ENCODE data around the gene ATG16L2.

The ATG16L2 gene

DNA sequence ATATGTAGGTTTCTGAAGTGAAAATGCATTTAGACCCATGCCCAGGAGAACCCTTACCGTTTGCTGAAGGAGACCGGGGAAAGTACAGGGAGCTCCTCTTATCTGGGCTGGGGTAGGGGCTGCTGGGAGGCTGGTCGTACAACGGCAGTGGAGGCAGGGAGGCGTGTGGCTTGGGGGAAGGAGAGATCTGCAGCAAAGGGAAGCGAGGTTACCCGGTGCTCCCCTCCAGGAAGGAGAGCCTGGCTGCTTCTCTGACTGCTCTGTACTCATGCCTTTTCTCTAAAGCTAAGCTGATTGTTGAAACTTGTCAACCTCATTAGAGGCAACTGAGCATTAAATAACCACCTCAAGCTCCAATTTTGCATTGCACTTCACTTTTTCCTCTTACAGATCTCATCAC is 27.2 kb downstream of the ATG16L2 start:
- no peaks in the 10 kb centered on the region; the same call in 1 of the 2 replicates for H3K4me1 ChIP-seq
- peaks cover 3% of the 10 kb centered on the region for H3K36me3 ChIP-seq
- no peak overlapping the region for H3K4me3 ChIP-seq (ENCODE audit: low read depth, low read length)
- TF ChIP-seq CTCF (IDR thresholded peaks at IDR 0.05; ENCODE audit: low read depth, low read length) = no peak
- H3K27me3 ChIP-seq = no peaks in the 10 kb centered on the region
- no peaks in the 10 kb centered on the region for H3K9me3 ChIP-seq
- no peak for DNase-seq

DNA sequence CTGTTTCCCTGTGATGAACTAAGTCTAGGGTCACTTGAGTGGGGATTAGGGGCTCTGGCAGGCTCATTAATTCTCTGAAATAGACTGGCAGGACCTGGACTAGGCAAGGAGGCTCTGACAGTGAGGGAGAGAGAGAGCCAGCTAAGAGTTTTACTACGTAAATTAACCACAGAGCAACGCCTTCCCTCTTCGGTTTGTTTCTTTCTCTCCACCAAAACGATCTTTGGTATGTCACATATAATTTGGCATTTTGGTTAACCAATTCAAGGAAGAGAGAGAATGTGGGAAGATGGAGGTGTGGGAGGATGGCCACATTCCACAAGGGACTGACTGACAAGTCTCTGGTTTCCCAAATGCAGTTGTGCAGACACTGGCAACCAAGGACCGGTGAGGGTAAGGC is 27.9 kb downstream of the ATG16L2 start:
- Histone ChIP-seq H3K36me3 (peaks cover 3% of the 10 kb centered on the region), H3K27me3 (no peaks in the 10 kb centered on the region), H3K9me3 (no peaks in the 10 kb centered on the region), H3K4me3 (ENCODE audit: low read depth, low read length) (no peak overlapping the region), H3K4me1 (no peaks in the 10 kb centered on the region)
- no peak for TF ChIP-seq CTCF (IDR thresholded peaks at IDR 0.05; ENCODE audit: low read depth, low read length)
- DNase-seq = no peak

GRCh38 chr11:72842653-72843330 is 28.6 kb downstream of the ATG16L2 start:
- H3K36me3 ChIP-seq = peaks cover 3% of the 10 kb centered on the region

GRCh38 chr11:72844356-72844755 is 30.1 kb downstream of the ATG16L2 start:
- Histone ChIP-seq H3K9me3 (no peaks in the 10 kb centered on the region), H3K36me3 (peaks cover 3% of the 10 kb centered on the region), H3K4me3 (ENCODE audit: low read depth, low read length) (no peak overlapping the region), H3K27me3 (no peaks in the 10 kb centered on the region), H3K4me1 (no peaks in the 10 kb centered on the region)
- no peak for TF ChIP-seq CTCF (IDR thresholded peaks at IDR 0.05; ENCODE audit: low read depth, low read length)
- no peak for DNase-seq

More at GRCh38 chr11:72842653-72843330, 28.6 kb downstream of the ATG16L2 start:
- Histone ChIP-seq H3K27me3 (no peaks in the 10 kb centered on the region), H3K4me1 (no peaks in the 10 kb centered on the region), H3K4me3 (ENCODE audit: low read depth, low read length) (no peak overlapping the region), H3K9me3 (no peaks in the 10 kb centered on the region)
- no peak for TF ChIP-seq CTCF (IDR thresholded peaks at IDR 0.05; ENCODE audit: low read depth, low read length)
- no peak for DNase-seq

DNA sequence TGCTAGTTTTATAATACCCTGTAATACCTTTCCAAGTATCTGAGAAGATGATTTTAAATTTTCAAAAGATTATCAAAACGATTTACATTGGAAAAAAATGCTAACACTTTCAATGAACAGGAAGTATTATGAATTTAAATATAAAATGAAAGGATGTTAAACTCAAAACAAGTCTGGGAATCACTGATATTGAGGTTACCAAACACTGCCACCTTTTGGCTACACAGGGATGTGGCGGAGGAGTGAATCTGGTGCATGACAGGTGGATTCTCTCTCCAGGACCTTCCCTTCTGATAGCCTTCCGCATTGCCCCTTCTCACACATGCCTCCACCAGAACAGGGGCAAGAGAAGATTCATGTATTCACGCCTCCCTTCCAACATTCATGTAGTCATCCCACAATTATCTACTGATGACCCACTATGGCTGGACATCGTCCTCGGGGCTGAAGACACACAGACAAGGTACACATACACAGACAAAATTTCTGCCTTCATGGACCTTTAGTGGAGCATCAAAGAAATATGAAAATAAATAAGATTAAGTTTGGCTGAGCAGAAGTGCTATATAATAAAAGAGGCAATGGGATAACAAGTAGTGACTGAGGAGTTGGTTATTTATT is 34.7 kb downstream of the ATG16L2 start:
- Histone ChIP-seq H3K27me3 (no peaks in the 10 kb centered on the region), H3K4me1 (no peaks in the 10 kb centered on the region), H3K36me3 (peaks cover 3% of the 10 kb centered on the region; the same call in 1 of the 2 replicates), H3K9me3 (no peaks in the 10 kb centered on the region), H3K4me3 (ENCODE audit: low read depth, low read length) (no peak overlapping the region)
- peak; percentile 48 for DNase-seq
- TF ChIP-seq CTCF (IDR thresholded peaks at IDR 0.05; ENCODE audit: low read depth, low read length) = peak; percentile 89

DNA sequence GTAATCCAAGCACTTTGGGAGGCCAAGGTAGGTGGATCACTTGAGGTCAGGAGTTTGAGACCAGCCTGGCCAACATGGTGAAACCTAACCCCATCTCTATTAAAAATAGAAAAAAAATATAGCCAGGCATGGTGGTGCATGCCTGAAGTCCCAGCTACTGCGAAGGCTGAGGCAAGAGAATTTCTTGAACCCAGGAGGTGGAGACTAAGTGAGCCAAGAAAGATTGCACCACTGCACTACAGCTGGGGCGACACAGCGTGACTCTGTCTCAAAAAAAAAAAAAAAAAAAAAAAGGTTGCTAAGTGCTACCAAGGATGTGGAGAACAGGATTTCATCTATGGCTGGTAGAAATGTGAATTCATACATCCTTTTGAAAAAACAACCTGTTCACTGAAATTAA is 36.6 kb downstream of the ATG16L2 start:
- H3K4me1 ChIP-seq = no peaks in the 10 kb centered on the region
- TF ChIP-seq CTCF (IDR thresholded peaks at IDR 0.05; ENCODE audit: low read depth, low read length) = no peak
- no peaks in the 10 kb centered on the region for H3K9me3 ChIP-seq
- DNase-seq = no peak
- H3K27me3 ChIP-seq = no peaks in the 10 kb centered on the region
- no peak overlapping the region for H3K4me3 ChIP-seq (ENCODE audit: low read depth, low read length)
- no peaks in the 10 kb centered on the region for H3K36me3 ChIP-seq
